A549 (cell line): ENCODE measurements around the gene TNFSF8. TPM values are rescaled to one million over a fixed set of nuclear protein-coding genes. Genes with fewer than 3 reads are reported as not detected.

Experiments used
- ATAC-seq, 2 experiments: fragments of 200-7000 bp in 1 of 2; fragments of >200 bp in 1 of 2; cut with Nextera tagmentation in 1 of 2; cut with Tn5 transposase in 1 of 2; 3 replicates each; pipeline versions ENCODE4 v1.8.0 to v1.9.1; 2018 to 2020; ENCODE audit warnings: mild to moderate bottlenecking in 1 of 2, moderate library complexity in 1 of 2
- CTCF ChIA-PET: fragments of 300-600 bp; sonication (Branson Sonifier 250); formaldehyde crosslinking; extraction: SDS; loops from one replicate; lab custom pipeline; 2021; ENCODE audit warnings: antibody characterized with exemption, inconsistent platforms; lab: Yijun Ruan, JAX
- POLR2A ChIA-PET: fragments of 350-600 bp; formaldehyde crosslinking; extraction: SDS; loops from one replicate; lab custom pipeline; 2021; ENCODE audit warnings: antibody characterized with exemption, inconsistent platforms; lab: Yijun Ruan, JAX
- DNase-seq, 2 experiments: peaks; one replicate each; pipeline versions ENCODE4 v3.0.0 to v3.0.0-alpha.2; 2011 to 2016; ENCODE audit warnings: low read depth in 1 of 2, low spot score in 1 of 2
- FAIRE-seq: peaks from 2 replicates; lab custom pipeline; 2011; peaks lifted over from hg19 to GRCh38; lab: Jason Lieb, UNC
- H3K27ac ChIP-seq, 2 experiments: fragments of >200 bp; sonication (Bioruptor Twin); formaldehyde crosslinking; 3 replicates each; pipeline ENCODE4 v1.5.1; 2016 to 2017
- H3K4me1 ChIP-seq: fragments of >200 bp; sonication (Bioruptor Twin); formaldehyde crosslinking; 3 replicates; pipeline ENCODE4 v1.6.1; 2016
- H3K4me2 ChIP-seq: fragments of >200 bp; sonication (Bioruptor Twin); formaldehyde crosslinking; 3 replicates; pipeline ENCODE4 v1.6.1; 2016
- H3K4me3 ChIP-seq: fragments of >200 bp; sonication (Bioruptor Twin); formaldehyde crosslinking; 3 replicates; pipeline ENCODE4 v1.5.1; 2016
- H3K9me3 ChIP-seq: fragments of >200 bp; sonication (Bioruptor Twin); formaldehyde crosslinking; 3 replicates; pipeline ENCODE4 v1.6.1; 2016
- BHLHE40 ChIP-seq: IDR thresholded peaks from 2 replicates; pipeline ENCODE4 v1.6.1; 2012; ENCODE audit warnings: low read depth, low read length, inconsistent platforms
- CBX2 ChIP-seq: fragments of 200-600 bp; sonication (generic); IDR thresholded peaks from 2 replicates; pipeline ENCODE4 v1.6.1; 2016; ENCODE audit warnings: low read depth, mild to moderate bottlenecking, borderline replicate concordance
- CBX8 ChIP-seq: fragments of 200-600 bp; sonication (generic); IDR thresholded peaks from 2 replicates; pipeline ENCODE4 v1.6.1; 2016
- CHD2 ChIP-seq: fragments of 150-350 bp; IDR thresholded peaks from 2 replicates; pipeline ENCODE4 v1.6.1; 2014; ENCODE audit warnings: low read length; ENCODE audit not compliant: partially characterized antibody
- CTCF ChIP-seq: fragments of >200 bp; sonication (Bioruptor Twin); formaldehyde crosslinking; IDR thresholded peaks from 3 replicates; pipeline ENCODE4 v1.5.1; 2016
- EHF ChIP-seq: fragments of 250-450 bp; sonication (Bioruptor Pico); IDR thresholded peaks from 2 replicates; pipeline ENCODE4 v1.5.0; 2020; ENCODE audit warnings: mild to moderate bottlenecking
- EHMT2 ChIP-seq: fragments of 200-600 bp; sonication (generic); IDR thresholded peaks from 2 replicates; pipeline ENCODE4 v1.6.1; 2016; ENCODE audit warnings: antibody characterized with exemption, low read depth, mild to moderate bottlenecking, moderate library complexity
- GATA3 ChIP-seq: IDR thresholded peaks from 2 replicates; pipeline ENCODE4 v1.6.1; 2012; ENCODE audit warnings: borderline replicate concordance
- HEYL ChIP-seq: fragments of 250-450 bp; sonication (Bioruptor Pico); IDR thresholded peaks from 2 replicates; pipeline ENCODE4 v1.8.0; 2021; ENCODE audit warnings: mild to moderate bottlenecking, moderate library complexity
- HOXB13 ChIP-seq: fragments of 250-450 bp; sonication (Bioruptor Pico); IDR thresholded peaks from 2 replicates; pipeline ENCODE4 v1.5.0; 2020; ENCODE audit warnings: low read depth, mild to moderate bottlenecking, moderate library complexity
- JUN ChIP-seq, 2 experiments: fragments of >200 bp; sonication (Bioruptor Twin); formaldehyde crosslinking; IDR thresholded peaks; 2 replicates in 1 of 2; 3 replicates in 1 of 2; pipeline ENCODE4 v1.6.1; 2016 to 2017
- MYC ChIP-seq: IDR thresholded peaks from 2 replicates; pipeline ENCODE4 v1.6.1; 2012; ENCODE audit warnings: mild to moderate bottlenecking, inconsistent platforms, low read length, improper control_type of control experiment, borderline replicate concordance
- NFE2L2 ChIP-seq: fragments of 150-350 bp; conservative IDR thresholded peaks from 2 replicates; pipeline ENCODE4 v1.6.1; 2014; ENCODE audit warnings: low read length
- NPAS2 ChIP-seq: fragments of 250-450 bp; sonication (Bioruptor Pico); IDR thresholded peaks from 2 replicates; pipeline ENCODE4 v1.8.0; 2022; ENCODE audit warnings: mild to moderate bottlenecking, moderate library complexity, borderline replicate concordance
- POLR2AphosphoS2 ChIP-seq: conservative IDR thresholded peaks from 2 replicates; pipeline ENCODE4 v1.6.1; 2012; ENCODE audit warnings: low read length, improper control_type of control experiment, inconsistent platforms
- RAD21 ChIP-seq, 2 experiments: fragments of >200 bp in 1 of 2; sonication (Bioruptor Twin) in 1 of 2; formaldehyde crosslinking in 1 of 2; IDR thresholded peaks in 1 of 2; conservative IDR thresholded peaks in 1 of 2; 2 replicates in 1 of 2; 3 replicates in 1 of 2; pipeline ENCODE4 v1.6.1; 2012 to 2018; ENCODE audit warnings: inconsistent platforms in 1 of 2
- RARB ChIP-seq: fragments of 250-450 bp; sonication (Bioruptor Pico); IDR thresholded peaks from 2 replicates; pipeline ENCODE4 v1.8.0; 2021; ENCODE audit warnings: mild to moderate bottlenecking, moderate library complexity
- RCOR1 ChIP-seq: fragments of 150-350 bp; IDR thresholded peaks from 2 replicates; pipeline ENCODE4 v1.6.1; 2014; ENCODE audit warnings: antibody characterized with exemption, low read length, low read depth
- RFX5 ChIP-seq: fragments of 450-650 bp; IDR thresholded peaks from 2 replicates; pipeline ENCODE4 v1.7.1; 2014; ENCODE audit warnings: antibody characterized with exemption, mild to moderate bottlenecking, moderate library complexity
- RNF2 ChIP-seq: fragments of 200-600 bp; sonication (generic); IDR thresholded peaks from 2 replicates; pipeline ENCODE4 v1.6.1; 2016; ENCODE audit warnings: low read depth, mild to moderate bottlenecking, antibody characterized with exemption, moderate library complexity, borderline replicate concordance
- SMC3 ChIP-seq: fragments of >200 bp; sonication (Bioruptor Twin); formaldehyde crosslinking; IDR thresholded peaks from 3 replicates; pipeline ENCODE4 v1.6.1; 2018; ENCODE audit warnings: inconsistent platforms
- SREBF2 ChIP-seq: fragments of 450-650 bp; IDR thresholded peaks from 2 replicates; pipeline ENCODE4 v1.6.1; 2014; ENCODE audit warnings: mild to moderate bottlenecking, moderate library complexity
- TFCP2L1 ChIP-seq: fragments of 250-450 bp; sonication (Bioruptor Pico); IDR thresholded peaks from 2 replicates; pipeline ENCODE4 v1.5.0; 2021; ENCODE audit warnings: mild to moderate bottlenecking
- TP53 ChIP-seq: fragments of 250-450 bp; sonication (Bioruptor Pico); IDR thresholded peaks from 2 replicates; pipeline ENCODE4 v1.5.0; 2021; ENCODE audit warnings: mild to moderate bottlenecking, moderate library complexity
- ZNF302 ChIP-seq: fragments of 250-450 bp; sonication (Bioruptor Pico); IDR thresholded peaks from 2 replicates; pipeline ENCODE4 v1.9.0; 2021; ENCODE audit warnings: inconsistent platforms, mild to moderate bottlenecking, moderate library complexity
- ZSCAN20 ChIP-seq: fragments of 250-450 bp; sonication (Bioruptor Pico); IDR thresholded peaks from 2 replicates; pipeline ENCODE4 v1.8.0; 2022; ENCODE audit warnings: mild to moderate bottlenecking, moderate library complexity
- WGBS: methylation state at CpG from one replicate; pipeline ENCODE4 v1.1.6; 2017; ENCODE audit errors: missing lambda C conversion rate; 5-methylcytosine and 5-hydroxymethylcytosine counted together
- polyA plus RNA-seq, 4 experiments: library from polyadenylated mRNA; depleted of rRNA in 3 of 4; stranded (reverse); fragments of >200 nt; fragmentation: RNase III in 1 of 4; extraction: RNeasy Plus Mini Kit Qiagen cat#74134 plus additional on column Dnase treatment in 1 of 4; gene quantifications; 2 replicates in 3 of 4; 3 replicates in 1 of 4; pipeline ENCODE4 v1.2.3, GENCODE V29; 2011 to 2017
- TF ChIP-seq, protein P1 (sequence below): fragments of 250-450 bp; sonication (Bioruptor Pico); IDR thresholded peaks from 2 replicates; pipeline ENCODE4 v1.5.0; 2021; ENCODE audit warnings: mild to moderate bottlenecking, moderate library complexity, borderline replicate concordance
- TF ChIP-seq, protein P2 (sequence below): IDR thresholded peaks from 2 replicates; pipeline ENCODE4 v1.6.1; 2012

Gene TNFSF8
- polyA plus RNA-seq, 2 of the 4 experiments (the other 2 are of a cell fraction) = not detected

DNA sequence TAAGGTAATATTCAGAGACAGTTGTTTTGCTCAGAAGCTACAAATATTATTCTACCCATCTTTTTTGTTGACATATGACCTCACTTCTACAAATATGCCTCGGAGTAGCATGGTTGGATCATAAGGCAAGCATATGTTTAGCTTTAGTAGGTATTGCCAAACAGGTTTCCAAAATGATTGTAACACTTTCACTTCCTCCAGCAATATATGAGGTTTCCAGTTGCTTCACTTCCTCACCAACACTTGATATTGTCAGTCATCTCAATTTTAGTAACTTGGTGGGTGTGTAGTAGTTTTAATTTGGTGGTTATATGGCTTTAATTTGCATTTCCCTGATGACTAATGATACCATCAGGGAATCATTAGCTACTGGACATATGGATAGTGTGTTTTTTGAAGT, 46.7 kb downstream of the TNFSF8 start (continued):
- TF ChIP-seq, protein P1, sequence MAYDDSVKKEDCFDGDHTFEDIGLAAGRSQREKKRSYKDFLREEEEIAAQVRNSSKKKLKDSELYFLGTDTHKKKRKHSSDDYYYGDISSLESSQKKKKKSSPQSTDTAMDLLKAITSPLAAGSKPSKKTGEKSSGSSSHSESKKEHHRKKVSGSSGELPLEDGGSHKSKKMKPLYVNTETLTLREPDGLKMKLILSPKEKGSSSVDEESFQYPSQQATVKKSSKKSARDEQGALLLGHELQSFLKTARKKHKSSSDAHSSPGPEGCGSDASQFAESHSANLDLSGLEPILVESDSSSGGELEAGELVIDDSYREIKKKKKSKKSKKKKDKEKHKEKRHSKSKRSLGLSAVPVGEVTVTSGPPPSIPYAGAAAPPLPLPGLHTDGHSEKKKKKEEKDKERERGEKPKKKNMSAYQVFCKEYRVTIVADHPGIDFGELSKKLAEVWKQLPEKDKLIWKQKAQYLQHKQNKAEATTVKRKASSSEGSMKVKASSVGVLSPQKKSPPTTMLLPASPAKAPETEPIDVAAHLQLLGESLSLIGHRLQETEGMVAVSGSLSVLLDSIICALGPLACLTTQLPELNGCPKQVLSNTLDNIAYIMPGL (CRISPR knock-in tag) = no peak
- no peak for TF ChIP-seq MYC
- no peak for TF ChIP-seq TFCP2L1

DNA sequence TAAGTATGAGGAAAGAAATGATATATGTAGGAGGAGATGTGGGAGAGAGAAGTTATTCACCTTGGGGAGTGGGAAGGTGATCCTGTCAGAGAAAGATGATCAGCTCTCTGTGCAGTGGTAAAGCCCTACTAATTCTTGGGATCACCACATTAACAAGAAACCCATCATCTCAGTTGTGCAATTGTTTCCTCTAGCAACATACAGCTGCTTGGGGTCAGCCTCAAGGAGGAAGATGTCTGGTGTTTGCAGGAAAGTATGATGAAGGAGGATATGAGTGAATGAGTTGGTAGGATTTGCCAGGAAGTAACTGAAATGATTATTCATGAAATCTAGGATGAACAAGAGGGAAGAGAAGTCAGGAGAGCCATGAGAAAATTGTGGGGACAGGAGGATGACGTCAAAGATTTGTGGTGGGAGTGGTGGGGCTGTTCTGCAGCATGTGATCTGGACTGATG, 50.1 kb downstream of the TNFSF8 start:
- CTCF ChIA-PET = interaction anchor here (0.7 to 1.5 kb wide), 2 partner anchors 9 to 141 kb away, joined by 3 read pairs; no protein-coding TSS in a partner anchor

DNA sequence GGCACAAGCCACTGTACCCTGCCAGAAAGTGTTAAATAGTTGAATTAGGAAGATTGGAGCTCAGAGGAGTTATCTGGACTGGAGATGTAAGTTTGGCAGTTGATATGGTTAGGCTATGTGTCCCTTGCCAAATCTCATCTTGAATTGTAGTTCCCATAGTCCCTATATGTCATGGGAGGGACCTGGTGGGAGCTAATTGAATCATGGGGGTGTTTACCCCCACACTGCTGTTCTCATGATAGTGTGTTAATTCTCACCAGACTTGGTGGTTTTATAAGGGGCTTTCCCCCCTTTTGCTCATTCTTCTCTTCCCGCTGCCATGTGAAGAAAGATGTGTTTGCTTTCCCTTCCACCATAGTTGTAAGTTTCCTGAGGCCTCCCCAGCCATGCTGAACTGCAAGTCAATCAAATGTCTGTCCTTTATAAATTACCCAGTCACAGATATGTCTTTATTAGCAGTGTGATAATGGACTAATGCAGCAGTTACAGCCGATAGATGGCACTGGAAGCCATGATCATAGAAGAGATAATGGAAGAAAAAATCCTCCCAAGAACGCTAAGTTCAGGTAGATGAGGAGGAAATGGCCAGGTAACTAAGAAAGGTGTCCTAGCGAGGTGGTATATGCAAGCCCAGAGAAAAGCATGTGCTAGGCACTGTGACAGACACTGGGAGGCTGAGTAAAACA, 51.4 kb downstream of the TNFSF8 start:
- 80% methylated on average over 4 of the region's 4 CpGs for WGBS
- Histone ChIP-seq H3K9me3 (peaks cover 44% of the 10 kb centered on the region), H3K4me3 (no peak overlapping the region), H3K4me1 (peaks cover 1% of the 10 kb centered on the region; the same call in 2 of the 3 replicates), H3K4me2 (no peak overlapping the region), H3K27ac (no peak overlapping the region)
- no peak for TF ChIP-seq RFX5
- TF ChIP-seq CBX2 = no peak
- TF ChIP-seq, protein P1 (CRISPR knock-in tag) = no peak
- no peak for TF ChIP-seq RCOR1
- no peak for TF ChIP-seq JUN (IDR thresholded peaks at IDR 0.05)
- TF ChIP-seq TP53 = no peak
- TF ChIP-seq, protein P2, sequence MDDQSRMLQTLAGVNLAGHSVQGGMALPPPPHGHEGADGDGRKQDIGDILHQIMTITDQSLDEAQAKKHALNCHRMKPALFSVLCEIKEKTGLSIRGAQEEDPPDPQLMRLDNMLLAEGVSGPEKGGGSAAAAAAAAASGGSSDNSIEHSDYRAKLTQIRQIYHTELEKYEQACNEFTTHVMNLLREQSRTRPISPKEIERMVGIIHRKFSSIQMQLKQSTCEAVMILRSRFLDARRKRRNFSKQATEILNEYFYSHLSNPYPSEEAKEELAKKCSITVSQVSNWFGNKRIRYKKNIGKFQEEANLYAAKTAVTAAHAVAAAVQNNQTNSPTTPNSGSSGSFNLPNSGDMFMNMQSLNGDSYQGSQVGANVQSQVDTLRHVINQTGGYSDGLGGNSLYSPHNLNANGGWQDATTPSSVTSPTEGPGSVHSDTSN = no peak
- no peak for TF ChIP-seq NPAS2 (CRISPR knock-in tag)
- ChIA-PET POLR2A (no interaction called here), CTCF (no interaction called here)
- DNase-seq (no peak), FAIRE-seq (no peak), ATAC-seq (no peak)

More for the DNA sequence above, 50.1 kb downstream of the TNFSF8 start:
- ATAC-seq (no peak), FAIRE-seq (no peak), DNase-seq (no peak)
- TF ChIP-seq BHLHE40 (no peak), EHF (CRISPR knock-in tag) (no peak), RARB (CRISPR knock-in tag) (no peak), RAD21 (conservative IDR thresholded peaks at IDR 0.05 in 1 of 2, IDR thresholded peaks at IDR 0.05 in 1 of 2) (no peak), CHD2 (no peak), SMC3 (no peak), SREBF2 (no peak), NFE2L2 (no peak), HEYL (CRISPR knock-in tag) (no peak), TP53 (no peak), EHMT2 (no peak), CTCF (no peak), ZNF302 (CRISPR knock-in tag) (no peak), GATA3 (no peak), ZSCAN20 (CRISPR knock-in tag) (no peak), HOXB13 (CRISPR knock-in tag) (no peak), JUN (IDR thresholded peaks at IDR 0.05) (no peak), POLR2AphosphoS2 (no peak), CBX8 (no peak), RNF2 (no peak)
- Histone ChIP-seq H3K9me3 (peaks cover 31% of the 10 kb centered on the region), H3K4me1 (peaks cover 12% of the 10 kb centered on the region), H3K4me3 (no peak overlapping the region), H3K4me2 (no peak overlapping the region), H3K27ac (peak overlapping the region in 1 of 2 experiments; percentile 28; a peak in 1 of 6 replicates)
- WGBS = 29% methylated on average over 1 of the region's 1 CpG
- POLR2A ChIA-PET = no interaction called here
